Amniotic stem cell (primary cell): Measurements from ENCODE around the gene LGALS3BP.
A peak's percentile ranks its signal among the peaks of the same experiment; 100 is the strongest.

Experiments
- DNase-seq: peaks from one replicate; lab custom pipeline; 2025; lab: John Stamatoyannopoulos, UW

The LGALS3BP gene

DNA sequence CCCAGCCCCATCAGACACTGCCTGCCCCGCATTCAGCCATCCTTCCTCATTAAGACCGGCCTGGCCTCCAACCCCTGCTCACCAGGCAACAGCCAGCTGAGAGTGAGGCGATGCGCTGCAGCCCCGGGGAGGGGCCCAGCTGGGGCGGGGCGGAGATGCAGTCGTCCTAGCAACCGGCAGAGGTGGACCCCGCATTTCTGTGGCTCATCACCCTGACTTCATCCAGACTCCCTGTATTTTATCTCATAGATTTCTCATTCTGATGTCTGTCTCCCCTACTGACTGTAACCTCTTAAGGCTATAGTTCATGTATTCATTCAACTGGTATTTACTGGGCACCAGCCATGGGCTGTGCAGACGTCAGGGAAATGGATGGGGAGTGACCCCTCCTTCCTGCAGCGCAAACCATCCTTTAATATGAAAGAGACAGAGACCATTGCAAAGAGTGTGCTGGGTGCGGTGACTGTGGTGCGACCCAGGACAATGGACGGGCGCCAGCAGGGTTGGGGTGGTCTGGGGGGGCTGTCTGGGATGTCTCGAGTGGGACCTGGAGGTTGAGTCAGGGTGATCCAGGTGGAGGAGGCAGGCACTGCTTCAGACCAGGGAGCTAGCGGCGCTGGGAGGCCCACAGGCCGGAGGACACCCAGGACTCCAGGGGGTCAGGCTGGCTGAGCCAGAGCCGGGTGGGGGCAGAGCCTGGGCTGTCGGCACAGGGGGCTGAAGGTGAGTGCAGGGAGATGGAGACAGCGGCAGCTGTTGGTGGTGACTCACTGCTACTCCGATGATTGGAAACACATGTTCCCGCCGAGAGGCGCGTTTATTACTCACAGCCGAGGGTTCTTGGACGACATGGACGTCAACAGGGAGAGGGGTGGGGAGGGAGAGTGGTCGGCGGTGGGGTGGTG, 44.1 kb downstream of the LGALS3BP start:
- DNase-seq = peak; percentile 90

DNA sequence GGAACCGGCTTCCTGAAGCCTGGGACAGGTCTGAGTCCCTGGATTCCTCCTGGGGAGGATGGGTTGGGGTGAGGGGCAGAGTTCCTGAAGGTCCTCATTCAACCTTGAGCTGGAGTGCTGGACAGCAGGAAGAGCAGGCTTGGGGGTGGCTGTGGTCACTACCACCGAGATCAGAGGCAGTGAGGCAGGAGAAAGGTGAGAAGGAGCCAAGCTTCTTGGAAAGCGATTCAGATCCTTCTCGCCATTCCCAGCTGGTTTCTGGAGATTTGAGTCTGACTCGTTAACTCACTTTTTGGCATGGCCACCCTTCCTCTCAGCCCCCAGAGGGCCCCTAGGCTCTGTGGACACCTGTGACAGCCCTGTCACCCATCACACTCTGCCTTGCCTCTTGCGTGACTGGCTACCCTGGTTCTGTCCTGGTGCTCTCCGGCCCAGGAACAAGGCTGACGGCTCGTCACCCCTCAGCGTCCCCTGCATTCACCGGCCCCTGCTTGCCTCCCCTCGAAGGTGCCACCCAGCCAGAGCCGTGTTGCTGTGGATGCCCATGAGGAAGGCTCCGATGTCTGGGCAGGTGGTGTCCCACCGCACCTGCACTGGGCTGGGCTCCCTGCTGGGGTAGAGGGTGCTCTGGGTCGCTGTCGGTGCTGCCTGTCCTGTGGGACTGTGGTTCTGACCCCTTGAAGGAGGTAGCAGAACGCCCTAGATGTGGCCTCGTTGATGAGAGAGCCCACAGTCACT, 44.9 kb downstream of the LGALS3BP start:
- DNase-seq = no peak

DNA sequence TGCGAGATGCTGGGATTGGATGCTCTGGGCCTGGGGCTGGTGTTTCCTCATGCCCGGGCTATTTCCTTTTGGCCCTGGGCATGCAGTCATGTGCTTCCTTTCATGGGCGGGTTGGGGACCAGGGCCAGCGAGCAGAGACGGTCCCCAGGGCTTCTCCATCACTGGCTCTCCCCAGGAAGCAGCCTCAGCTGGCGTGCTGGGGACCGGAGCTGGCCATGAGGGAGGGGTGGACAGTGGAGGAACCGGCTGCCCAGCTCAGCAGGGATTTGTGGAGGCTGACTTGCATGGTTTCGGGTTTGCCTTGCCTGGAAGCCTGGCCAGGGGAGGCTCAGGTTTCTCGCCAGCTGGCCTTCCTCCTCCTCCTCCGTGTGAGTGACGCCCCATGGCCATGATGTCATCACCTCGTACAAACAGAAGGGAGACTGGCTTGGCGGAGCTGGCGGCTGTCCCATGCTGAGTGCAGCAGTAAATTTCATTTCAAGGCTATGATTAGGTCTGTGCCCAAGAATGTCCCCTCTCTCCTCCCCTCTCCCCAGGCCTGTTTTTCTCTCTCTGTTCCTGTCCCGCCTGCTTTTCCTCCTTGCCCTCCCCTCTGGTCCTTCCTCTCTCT, 45.7 kb downstream of the LGALS3BP start:
- peak; percentile 94 for DNase-seq

DNA sequence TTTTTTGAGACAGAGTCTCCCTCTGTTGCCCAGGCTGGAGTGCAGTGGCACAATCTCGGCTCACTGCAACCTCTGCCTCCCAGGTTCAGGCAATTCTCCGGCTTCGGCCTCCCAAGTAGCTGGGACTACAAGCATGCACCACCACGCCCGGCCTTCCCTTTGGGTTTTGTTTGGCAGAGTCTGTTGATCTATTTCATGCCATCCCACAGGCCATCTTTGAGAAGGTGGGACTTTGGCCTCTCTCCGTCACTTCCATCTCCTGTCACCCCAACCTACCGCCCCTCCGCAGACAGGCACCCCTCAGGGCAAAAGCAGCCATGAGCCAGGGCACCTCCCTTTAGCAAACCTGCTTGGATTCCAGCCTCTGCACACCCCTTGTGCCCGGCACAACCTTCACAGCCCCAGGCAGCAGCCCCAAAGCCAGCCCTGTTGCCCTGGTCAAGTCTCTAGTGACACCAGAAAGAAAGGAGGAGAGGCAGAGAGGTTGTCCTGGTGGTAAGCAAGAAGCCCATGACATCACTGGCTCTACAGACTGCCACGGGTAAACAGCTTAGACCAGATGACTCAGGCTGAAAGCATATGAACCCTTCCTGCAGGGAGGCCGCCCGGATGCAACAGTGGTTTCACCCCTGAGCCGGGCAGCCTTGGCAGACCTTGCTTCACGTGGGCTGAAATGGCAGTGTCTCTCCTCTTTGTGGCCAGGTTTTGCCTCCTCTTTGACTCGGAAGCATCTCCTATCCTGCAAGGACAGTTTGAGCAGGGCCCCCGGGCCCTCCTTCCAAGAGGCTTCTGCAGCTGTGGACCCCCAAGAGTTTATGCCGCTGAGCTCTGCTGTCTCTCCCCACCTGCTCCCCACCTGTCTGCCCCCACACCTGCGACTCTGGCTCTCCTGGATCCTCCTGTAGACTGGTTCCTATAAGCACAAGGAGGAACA, 46.4 kb downstream of the LGALS3BP start:
- DNase-seq = peak; percentile 89

DNA sequence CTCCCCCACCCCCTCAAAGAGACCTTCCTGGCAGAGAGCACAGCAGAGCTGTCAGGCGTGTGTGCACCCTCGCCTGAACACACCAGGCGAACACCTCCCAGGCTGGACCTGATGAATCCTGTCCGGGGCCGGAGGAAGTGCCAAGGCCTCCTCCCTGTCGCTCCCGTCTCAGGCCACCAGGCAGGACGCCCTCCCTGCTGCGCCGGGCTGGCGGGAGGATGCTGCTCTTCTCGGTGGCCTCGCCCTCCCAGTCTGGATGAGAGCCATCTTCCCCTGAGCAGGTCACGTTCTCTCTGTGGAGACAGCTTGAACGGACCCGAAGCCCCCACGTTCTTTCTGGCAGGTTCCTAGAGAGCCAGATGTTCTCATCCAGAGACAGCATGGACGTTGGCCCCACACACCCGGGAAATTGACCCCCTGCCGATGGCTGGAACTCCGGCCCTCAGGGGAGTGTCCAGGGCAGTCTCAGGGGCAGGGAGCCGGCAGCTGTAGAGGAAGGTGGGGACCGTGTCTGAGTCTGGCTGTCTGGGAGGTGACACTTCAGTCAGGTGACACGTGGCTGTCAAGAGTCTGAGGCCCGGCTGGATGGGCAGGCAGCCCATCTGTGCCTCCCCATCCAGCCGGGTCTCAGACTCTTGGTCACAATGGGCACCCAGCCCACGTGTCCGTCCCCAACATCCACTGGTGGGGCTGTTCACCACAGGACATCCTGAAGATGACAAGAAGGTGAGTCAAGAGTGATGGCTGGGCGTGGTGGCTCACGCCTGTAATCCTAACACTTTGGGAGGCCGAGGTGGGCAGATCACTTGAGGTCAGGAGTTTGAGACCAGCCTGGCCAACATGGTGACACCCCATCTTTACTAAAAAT, 49.6 kb downstream of the LGALS3BP start:
- no peak for DNase-seq

DNA sequence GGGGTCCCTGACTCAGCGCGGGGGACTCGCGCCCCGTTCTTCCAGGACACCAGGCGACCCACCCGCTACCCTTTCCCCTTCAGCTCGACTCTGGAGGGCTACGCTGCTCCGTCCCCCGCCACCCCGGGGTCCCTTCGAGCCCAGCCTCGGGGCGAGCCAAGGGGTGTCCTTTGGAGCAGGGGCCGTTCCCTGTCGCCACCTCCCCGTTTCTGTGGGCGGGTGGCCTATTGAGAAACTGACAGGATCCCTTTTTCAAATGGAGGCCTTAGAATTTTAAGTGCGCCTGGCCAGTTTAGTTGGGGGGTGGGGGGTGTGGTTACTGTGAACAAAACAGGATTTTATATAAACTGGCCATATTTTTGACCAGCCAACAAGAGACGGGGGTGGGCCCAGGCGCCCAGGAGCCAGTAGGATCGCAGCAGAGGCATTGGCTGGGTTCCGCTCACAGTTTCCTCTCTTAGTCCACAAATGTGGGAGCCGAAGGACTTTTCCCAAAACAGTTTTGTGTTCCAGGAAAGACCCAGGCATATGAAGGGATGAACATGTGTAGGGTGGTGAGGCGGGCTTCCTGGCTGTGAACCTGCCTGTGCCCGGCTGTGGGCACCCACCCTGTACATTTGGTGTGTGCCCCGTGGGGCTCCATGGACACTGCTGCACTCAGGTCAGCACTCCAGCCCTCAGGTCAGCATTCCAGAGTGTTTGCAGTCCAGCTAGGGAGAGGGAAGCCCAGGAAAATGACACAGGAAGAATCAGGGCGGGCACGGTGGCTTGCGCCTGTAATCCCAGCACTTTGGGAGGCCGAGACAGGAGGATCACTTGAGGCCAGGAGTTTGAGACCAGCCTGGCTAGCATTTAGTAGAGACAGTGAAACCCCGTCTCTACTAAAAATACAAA, 53.8 kb downstream of the LGALS3BP start:
- DNase-seq = no peak

DNA sequence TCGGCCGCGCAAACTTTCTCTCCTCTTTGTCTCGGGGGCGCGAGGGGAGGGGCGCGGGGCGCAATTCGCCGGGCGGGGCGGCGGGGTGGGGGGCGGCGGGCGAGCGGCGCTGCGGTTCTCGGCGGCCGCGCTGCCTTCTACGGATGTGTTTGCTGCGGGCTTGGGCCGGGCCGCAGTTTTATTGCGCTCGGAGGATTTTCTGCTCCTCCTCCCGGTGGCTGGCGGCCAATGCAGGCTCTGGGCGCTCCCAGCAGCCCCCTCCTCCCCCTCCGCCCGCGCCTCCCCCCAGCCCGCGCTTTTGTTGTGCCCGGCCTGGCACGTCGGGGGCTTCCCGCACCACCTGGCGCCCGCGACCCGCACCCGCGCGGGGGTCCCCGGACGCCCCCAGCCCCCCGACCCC, 54.5 kb downstream of the LGALS3BP start, which contains the start of gene TIMP2:
Gene TIMP2 (minus strand): TSS at position 154 of the 400 bp plus-strand sequence. CDS start 299 bp downstream, outside the sequence.
- peak; percentile 49 for DNase-seq

DNA sequence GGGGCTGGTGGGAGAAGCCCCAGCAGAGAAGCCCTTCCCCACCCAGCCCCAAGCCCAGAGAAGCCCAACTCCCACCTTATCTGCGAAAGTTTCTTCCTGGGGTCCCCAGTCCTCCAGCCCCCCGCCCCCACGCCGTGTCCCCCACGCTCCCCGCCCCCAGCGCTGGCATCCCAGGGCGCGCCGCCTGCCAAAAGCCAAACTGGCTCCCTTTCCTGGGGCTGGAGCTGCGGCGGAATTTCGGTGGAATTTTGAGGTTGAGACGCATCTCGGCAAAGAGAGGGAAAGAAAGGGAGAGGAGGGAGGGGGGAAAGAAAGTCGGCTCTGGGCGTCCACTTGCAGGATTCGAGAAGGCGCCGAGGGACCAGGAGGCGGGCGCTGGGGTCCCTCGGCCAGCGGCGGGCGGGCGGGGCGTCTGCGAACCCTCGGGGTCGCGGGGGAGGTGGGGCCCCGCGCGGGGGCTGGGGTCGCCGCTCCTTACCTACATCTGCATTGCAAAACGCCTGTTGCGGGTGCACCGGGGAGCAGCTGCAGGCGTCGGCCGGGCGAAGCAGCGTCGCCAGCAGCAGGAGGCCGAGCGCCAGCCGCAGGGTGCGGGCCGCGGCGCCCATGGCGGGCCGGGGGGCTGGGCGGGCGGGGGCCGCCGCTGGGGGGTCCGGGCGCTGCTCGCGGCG, 55.1 kb downstream of the LGALS3BP start:
- peak; percentile 21 for DNase-seq

DNA sequence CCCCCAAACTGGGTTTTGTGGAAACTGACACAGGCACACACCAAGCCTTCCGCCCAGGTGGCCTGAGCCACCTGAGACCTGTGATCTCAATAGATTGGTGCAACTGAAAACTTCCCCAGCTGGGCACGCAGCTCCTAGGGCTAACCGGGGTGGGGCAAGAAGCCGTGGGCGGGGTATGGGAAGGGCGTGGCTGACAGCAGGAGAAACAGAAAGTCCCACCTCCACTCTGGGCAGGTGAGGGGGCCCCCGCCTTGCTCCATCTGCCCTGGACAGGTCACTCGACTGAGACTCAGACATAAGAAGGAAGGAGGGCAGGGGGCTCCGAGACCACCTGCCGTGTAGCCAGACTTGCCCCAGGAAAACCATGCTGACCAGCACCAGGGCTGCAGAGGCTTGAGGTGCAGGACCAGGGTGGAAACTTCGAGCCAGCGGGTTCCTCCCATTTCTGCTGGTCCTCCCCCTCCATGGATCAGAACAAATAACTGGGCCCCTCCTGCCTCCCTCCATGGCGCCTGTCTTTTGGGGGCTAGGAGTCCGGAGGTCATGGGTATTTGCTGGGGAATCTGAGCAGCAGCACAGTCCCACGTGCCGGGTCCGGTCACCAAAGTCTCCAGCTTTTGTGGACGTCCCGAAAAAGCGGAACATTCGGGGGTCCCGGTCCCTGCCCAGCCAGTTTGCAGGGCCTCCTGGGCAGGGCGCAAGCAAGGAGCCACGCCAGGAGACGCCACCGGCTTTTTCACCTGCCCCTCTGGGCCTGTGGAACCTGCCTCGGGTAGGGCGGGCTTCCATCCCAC, 55.9 kb downstream of the LGALS3BP start:
- DNase-seq = no peak

DNA sequence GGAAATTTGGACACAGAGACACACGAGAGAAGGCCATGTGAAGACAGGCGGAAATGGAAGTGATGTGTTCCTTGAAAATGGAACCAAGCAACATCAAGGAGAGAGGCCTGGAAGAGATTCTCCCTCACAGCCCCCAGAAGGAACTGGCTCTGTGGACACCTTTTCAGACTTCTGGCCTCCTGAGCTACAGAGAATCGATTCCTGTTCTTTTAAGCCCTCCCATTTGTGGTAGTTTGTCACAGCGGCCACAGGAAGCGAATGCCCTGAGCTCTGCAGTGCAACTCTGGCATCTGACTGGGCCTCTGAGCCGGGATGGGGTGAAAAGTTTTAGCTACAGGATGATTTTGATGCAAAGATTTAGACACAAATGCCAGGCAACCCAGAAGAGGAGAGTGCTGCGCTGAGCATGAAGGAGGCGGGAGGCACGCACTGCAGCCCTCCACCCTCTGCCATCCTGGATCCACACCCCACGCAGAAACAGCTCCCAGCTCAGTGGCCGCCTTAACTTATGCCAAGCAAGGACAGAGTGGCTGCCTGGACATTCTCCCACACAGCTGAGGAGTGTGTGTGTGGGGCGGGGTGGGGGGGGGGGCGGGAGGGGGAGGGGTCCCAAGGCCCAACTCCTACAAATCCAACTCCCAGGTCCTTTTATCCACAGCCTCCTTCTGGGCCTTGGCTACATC, 56.8 kb downstream of the LGALS3BP start:
- DNase-seq = no peak

DNA sequence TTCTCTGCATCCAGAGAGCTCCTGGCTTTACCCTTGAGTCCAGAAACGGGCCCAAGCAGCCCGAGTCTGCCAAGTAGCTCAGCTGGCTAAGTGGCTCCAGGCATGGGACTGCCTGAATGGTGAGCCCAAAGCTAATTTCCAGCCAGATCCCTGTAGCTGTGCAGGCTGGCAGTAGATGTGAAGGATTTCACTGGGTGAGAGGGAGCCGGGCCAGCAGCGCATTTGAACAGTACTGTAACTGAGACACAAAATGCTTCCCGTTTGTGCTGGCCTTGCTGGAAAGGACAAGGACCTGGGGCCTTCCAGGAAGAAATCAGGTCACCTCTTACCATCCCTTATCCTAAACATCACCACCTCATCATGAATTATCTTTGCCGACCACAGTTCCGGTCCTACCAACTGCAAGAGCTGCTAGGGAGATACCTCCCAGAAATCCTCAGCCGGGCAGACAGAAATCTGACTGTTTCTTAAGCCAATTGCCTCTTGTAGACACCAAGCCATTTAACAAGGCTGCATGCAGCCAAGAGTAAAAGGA, 58.2 kb downstream of the LGALS3BP start:
- DNase-seq = no peak
